GM12874 (cell line): Measurements from ENCODE around the gene PLCG2.

Experiments
- CTCF ChIP-seq: IDR thresholded peaks from 2 replicates; pipeline ENCODE4 v1.5.1; 2011; ENCODE audit warnings: low read depth, mild to moderate bottlenecking, control low read depth, low read length, moderate library complexity; ENCODE audit not compliant: insufficient read depth

The PLCG2 gene

GRCh38 chr16:81939164-81940056 is 160.3 kb downstream of the PLCG2 start:
- no peak for TF ChIP-seq CTCF

- TF ChIP-seq CTCF: no peak
Measured at GRCh38 chr16:81940781-81941560, 161.9 kb downstream of the PLCG2 start.

GRCh38 chr16:81942007-81942601 is 163.0 kb downstream of the PLCG2 start:
- TF ChIP-seq CTCF: no peak

GRCh38 chr16:81945665-81946064 is 166.6 kb downstream of the PLCG2 start:
- TF ChIP-seq CTCF: no peak

GRCh38 chr16:81946206-81946605 is 167.1 kb downstream of the PLCG2 start:
- no peak for TF ChIP-seq CTCF

- TF ChIP-seq CTCF: no peak
Measured at GRCh38 chr16:81951564-81951963, 172.5 kb downstream of the PLCG2 start.

GRCh38 chr16:81956213-81956948 is 177.3 kb downstream of the PLCG2 start:
- no peak for TF ChIP-seq CTCF
